WI38 (cell line): ENCODE results near the gene ATP2C1.

ENCODE experiments used
- H3K4me3 ChIP-seq: 2 replicates; pipeline ENCODE4 v1.5.1; 2011; ENCODE audit warnings: low read depth, mild to moderate bottlenecking, control low read depth, low read length
- TF ChIP-seq, protein P1 (sequence below): IDR thresholded peaks from 2 replicates; pipeline ENCODE4 v1.5.1; 2012; ENCODE audit warnings: low read depth, mild to moderate bottlenecking, control low read depth, low read length

The ATP2C1 gene

DNA sequence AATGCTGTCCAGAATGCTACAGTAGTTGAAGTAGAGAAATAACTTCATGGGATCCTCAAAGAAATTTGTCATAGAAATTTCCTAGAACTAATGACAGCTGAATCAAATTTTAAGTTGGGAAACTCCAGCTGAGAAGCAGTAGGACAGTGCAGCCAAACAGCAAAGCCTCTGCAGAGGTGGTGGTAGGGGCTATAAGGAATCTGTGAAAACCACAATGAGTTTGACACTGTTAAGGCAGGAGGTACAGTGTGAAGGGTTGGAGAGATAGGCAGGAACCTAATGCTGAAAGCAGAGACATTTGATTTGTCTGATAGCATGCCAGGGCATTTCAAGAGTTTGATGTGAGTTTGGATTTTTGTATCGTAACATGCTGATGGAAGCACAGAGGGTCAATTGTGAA is 110.7 kb downstream of the ATP2C1 start:
- H3K4me3 ChIP-seq = no peak overlapping the region
- TF ChIP-seq, protein P1, sequence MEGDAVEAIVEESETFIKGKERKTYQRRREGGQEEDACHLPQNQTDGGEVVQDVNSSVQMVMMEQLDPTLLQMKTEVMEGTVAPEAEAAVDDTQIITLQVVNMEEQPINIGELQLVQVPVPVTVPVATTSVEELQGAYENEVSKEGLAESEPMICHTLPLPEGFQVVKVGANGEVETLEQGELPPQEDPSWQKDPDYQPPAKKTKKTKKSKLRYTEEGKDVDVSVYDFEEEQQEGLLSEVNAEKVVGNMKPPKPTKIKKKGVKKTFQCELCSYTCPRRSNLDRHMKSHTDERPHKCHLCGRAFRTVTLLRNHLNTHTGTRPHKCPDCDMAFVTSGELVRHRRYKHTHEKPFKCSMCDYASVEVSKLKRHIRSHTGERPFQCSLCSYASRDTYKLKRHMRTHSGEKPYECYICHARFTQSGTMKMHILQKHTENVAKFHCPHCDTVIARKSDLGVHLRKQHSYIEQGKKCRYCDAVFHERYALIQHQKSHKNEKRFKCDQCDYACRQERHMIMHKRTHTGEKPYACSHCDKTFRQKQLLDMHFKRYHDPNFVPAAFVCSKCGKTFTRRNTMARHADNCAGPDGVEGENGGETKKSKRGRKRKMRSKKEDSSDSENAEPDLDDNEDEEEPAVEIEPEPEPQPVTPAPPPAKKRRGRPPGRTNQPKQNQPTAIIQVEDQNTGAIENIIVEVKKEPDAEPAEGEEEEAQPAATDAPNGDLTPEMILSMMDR = no peak

DNA sequence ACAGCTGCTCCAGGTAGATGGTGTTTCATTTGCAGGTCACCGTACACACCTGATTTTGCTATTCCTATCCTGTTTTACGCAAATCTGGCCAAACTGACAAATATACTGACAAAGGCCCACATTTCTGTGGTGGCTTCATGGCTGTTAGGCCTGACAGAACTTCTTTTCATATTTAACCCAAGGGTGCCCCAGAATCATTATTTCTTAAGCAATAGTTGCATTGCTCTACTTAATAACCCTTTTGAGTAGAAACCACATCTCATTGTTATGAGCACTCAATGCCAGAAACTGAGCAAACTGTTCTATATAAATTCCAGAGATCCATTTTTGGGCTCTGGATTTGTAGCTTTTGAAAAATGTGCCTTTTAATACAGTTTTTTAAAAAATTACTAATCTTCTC is 113.4 kb downstream of the ATP2C1 start:
- no peak overlapping the region for H3K4me3 ChIP-seq
- TF ChIP-seq, protein P1 = no peak

DNA sequence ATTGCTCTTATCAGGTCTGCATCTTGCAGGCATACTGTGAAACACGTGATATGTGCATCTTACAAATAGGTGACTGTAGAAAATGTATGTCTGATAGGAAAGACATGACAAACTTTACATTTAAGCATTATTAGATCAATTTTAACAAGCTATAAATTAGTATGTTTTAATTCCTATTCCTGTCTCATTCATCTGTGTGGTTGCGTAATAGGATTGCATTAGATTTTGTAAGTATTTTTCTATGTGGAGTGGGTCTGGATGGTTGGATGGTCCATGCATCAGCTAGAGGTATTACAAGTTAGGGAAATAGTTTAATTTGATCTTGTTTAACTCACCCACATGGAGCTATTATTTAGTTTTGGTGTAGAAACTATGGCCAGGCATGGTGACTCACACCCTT is 113.9 kb downstream of the ATP2C1 start:
- TF ChIP-seq, protein P1 = no peak
- H3K4me3 ChIP-seq = no peak overlapping the region

DNA sequence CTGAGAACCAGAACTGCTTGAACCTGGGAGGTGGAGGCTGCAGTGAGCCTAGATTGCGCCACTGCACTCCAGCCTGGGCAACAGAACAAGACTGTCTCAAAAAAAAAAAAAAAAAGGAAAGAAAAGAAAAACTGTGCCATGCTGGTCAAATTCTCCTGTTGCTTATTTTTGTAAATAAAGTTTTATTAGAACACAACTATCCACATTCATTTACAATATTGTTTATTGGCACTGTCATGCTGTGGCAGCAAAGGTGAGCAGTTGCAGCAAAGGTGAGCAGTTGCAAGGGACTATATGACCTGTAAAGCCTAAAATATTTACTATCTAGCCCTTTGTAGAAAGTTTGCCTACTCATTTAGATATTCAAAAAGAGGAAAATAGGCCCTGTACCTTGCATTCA is 114.4 kb downstream of the ATP2C1 start:
- TF ChIP-seq, protein P1 = no peak
- no peak overlapping the region for H3K4me3 ChIP-seq

DNA sequence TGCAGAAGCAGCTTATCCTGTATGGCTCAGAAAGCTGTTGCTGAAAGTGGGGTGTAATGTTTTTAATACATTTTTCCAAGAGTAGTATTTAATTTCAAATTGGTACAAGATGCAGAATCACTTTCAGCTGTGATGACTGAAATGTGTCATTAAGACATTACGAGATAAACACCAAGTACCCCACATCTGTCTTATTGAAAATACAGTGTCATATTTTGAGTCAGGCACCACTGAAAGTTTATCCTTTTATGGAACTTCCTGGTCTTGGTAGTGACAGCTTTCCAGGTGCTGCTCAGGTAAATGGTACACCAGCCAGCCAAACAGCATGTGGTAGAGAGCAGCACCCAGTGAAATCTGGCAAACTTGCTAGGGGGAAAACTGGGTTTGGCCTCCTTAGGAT is 115.8 kb downstream of the ATP2C1 start:
- no peak overlapping the region for H3K4me3 ChIP-seq
- TF ChIP-seq, protein P1 = no peak

DNA sequence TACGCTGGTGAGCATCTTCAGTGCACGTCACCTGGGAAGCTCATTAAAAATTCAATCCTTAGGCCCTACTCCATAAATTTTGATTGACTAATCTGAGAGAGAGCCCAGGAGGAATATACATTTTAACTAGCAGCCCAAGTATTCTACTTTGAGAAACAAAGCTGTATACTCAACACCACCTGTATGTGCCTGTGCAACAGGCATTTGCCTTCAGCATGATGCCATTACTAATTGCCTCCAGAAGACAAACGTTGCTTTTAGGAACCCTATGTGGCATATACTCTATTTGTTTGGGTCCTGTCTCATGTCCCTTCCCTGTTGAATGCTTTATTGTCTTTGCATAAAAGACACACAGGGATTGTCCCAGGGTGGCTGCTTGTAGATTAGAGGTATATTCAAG is 125.1 kb downstream of the ATP2C1 start:
- TF ChIP-seq, protein P1 = no peak

DNA sequence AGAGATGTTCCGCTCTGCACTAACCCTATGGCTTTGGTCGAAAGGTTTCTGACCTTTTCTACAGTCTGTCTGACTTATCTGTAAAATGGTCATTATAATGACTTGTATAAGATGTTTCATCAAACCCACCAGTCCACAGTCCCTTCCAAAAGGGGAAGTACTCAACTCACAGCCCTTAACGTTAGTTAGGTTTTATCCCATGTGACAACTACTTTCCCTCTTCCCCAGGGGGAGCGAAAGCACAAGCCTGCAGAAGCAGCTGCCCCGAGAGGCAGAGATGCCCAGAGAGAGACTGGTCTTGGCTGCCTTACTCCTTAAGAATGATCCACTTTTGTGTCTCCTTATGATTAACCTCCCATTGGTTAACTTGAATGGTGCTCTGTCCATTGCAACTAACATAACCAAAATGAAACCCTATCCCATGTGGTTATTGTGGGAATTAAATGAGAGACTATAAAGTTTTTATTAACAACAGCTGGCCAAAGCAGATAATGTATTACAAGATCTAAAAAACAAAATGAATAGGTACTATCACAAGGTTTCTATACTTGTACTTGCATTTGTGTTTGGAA is 126.3 kb downstream of the ATP2C1 start:
- TF ChIP-seq, protein P1 = no peak
- H3K4me3 ChIP-seq = no peak overlapping the region

More for the DNA sequence above, 125.1 kb downstream of the ATP2C1 start:
- H3K4me3 ChIP-seq = no peak overlapping the region
